ENCODE measurements around the gene NRXN2.

NRXN2 gene

GRCh38 chr11:64743591-64744543 is 20.9 kb upstream of the NRXN2 start, which contains the start of gene RASGRP2:
Gene RASGRP2 (minus strand): TSS chr11:64744142. CDS start chr11:64742866, 1,276 bp downstream.
- peak; percentile 40 for DNase-seq (ENCODE audit: low read depth)

GRCh38 chr11:64742889-64743590 is 20.0 kb upstream of the NRXN2 start:
- peak; percentile 30 for DNase-seq (ENCODE audit: low read depth)

- peak; percentile 21 for DNase-seq (ENCODE audit: low read depth)
Measured at GRCh38 chr11:64742087-64742888, 19.3 kb upstream of the NRXN2 start.

GRCh38 chr11:64741375-64742086 is 18.5 kb upstream of the NRXN2 start:
- DNase-seq (ENCODE audit: low read depth) = no peak

DNA sequence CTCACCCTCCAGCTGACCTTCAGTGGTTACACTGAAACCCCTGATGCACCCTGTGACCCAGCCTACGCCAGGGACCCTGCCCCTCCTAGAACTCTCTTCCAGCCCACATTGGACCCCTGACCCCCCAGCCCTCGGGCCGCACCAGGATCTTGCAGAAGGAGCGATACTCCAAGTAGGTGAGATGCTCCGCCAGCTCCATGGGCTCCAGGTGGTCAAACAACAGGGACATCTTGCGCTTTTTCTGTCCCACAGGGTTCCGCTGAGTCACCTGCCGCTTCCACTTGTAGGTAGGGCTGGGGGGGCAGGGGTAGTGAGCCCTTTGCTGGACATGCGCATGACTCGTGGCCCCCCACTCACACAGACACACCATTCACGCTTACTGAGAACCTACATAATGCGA is 16.9 kb upstream of the NRXN2 start:
- DNase-seq (ENCODE audit: low read depth) = no peak

GRCh38 chr11:64736654-64737053 is 13.7 kb upstream of the NRXN2 start:
- DNase-seq (ENCODE audit: low read depth) = no peak

DNA sequence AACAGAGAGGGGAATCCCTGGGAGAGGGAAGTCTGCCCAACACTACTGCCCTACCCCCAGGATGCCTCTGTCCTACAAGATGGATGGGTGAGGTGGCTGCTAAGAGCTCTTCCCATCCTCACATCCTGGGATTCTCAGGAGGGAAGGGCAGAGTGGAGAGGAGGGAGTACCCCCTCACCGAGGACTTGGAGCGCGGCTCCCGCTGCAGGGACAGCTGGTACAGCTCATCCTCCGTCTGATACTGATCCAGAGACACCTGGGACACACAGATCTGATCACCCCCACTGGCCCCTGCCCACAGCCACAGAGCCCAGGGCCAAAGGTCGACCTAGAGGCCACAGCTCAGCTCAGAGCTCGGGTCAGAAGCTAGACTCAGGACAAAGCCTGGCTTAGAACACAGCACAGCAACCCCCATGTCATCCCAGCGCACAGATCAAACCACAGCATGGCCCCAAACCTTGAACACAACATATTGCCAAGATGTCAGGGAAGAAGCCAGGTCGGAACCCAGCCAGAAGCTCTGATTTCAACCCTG is 12.8 kb upstream of the NRXN2 start:
- no peak for DNase-seq (ENCODE audit: low read depth)

DNA sequence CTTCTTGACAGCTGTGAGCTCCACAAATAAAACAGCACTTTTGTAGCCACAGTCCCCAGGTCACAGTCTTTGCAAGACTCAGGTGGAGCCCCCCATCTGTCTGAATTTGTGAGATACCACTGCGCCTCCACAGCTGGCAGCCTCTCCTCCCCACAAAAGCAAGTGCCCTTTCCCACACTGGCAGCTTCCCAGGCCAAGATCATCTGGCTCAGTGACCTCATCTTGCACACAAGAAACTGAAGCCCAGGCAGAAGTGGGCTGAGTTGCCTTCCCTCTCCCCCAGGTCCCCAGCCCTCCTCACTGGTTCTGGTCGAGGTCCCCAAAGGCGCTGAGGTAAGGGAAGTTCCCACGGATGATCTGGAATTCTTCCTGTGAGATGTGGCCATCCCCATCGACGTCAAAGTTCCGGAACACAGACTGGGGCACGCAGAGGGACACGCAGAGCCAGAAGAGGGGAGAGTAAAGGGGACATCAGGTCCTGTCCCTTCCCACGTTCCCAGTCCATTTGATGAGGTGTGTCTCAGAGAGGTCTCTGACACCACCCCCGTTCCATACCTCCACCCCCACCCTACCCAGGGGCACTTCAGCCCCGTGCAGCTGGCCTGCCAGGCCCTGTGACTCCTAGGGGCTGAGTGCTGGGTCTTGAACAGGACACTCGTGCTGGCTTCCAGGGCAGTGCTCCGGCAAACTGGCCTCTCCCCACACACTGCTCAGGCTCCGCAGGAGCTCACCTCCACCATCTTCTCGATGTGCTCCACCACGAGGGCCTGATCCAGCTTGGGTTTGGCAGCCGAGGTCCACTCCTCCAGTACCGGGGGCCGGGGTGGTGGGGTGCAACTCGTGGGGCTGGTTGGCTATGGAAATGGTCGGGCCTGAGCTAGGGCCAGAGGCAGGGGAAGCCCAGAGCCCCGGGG is 12.1 kb upstream of the NRXN2 start:
- no peak for DNase-seq (ENCODE audit: low read depth)

- DNase-seq (ENCODE audit: low read depth) = no peak
Measured at GRCh38 chr11:64731601-64732000, 8.6 kb upstream of the NRXN2 start.

GRCh38 chr11:64729851-64730382 is 6.9 kb upstream of the NRXN2 start:
- DNase-seq (ENCODE audit: low read depth) = no peak

DNA sequence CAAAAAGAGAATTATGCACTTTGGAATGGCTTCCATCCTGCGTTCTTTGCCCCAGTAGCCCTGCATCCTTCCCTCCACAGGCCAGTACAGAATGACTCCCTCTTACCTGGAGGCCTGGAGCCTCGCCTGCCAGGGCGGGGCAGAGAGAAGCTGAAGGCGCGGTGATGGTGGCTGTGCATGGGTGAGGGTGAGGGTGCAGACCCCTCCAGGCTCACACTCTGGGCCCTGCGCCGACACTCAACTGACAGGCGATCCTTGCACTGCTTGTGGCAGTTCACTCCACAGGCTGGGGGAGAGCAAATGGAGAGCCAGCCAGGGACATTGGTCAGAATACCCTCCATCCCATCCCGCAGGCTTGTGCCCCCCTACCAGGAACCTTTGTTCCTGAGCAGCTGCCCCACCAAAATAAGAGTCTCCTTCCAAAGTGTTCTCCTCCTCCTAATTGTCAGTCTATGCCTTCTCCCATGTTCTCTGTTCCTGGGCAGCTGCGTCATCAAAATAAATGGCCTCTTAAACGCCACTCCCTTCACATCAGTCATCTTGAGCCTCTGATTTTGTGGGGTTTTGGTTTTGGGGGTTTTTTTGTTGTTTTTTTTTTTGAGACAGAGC is 5.9 kb upstream of the NRXN2 start:
- no peak for DNase-seq (ENCODE audit: low read depth)

GRCh38 chr11:64726867-64727530 is 4.0 kb upstream of the NRXN2 start:
- no peak for DNase-seq (ENCODE audit: low read depth)

- DNase-seq (ENCODE audit: low read depth) = no peak
Measured at GRCh38 chr11:64726211-64726641, 3.2 kb upstream of the NRXN2 start.

DNA sequence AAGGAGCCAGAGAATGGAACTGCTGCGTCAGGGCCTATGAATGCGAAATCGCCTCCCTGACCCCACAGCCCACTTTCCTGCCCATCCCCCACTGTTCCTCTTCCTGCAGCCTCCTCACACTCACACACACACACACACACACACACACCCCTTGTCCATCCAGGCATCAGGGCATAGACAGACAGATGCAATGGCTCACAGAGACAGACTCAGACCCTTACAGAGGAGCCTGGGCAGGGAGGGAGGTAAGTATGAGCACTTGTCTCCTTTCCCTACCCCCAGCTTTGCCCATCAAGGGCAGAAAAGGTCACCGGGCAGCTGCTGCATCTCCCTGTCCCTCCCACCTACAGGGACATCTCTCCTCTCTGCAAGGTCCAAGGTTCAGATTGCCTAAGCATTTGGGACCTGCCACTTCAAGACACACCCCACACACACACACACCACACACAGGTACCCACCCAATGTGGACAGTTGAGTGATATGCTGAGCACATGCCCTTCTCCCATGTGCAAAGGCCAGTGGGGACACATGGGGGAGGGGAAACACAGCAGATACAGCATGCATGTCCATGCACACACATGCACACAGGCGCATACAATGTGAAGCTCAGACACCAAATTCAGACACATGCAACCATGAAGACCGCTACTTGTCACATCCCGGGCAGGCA is 2.0 kb upstream of the NRXN2 start:
- no peak for DNase-seq (ENCODE audit: low read depth)

DNA sequence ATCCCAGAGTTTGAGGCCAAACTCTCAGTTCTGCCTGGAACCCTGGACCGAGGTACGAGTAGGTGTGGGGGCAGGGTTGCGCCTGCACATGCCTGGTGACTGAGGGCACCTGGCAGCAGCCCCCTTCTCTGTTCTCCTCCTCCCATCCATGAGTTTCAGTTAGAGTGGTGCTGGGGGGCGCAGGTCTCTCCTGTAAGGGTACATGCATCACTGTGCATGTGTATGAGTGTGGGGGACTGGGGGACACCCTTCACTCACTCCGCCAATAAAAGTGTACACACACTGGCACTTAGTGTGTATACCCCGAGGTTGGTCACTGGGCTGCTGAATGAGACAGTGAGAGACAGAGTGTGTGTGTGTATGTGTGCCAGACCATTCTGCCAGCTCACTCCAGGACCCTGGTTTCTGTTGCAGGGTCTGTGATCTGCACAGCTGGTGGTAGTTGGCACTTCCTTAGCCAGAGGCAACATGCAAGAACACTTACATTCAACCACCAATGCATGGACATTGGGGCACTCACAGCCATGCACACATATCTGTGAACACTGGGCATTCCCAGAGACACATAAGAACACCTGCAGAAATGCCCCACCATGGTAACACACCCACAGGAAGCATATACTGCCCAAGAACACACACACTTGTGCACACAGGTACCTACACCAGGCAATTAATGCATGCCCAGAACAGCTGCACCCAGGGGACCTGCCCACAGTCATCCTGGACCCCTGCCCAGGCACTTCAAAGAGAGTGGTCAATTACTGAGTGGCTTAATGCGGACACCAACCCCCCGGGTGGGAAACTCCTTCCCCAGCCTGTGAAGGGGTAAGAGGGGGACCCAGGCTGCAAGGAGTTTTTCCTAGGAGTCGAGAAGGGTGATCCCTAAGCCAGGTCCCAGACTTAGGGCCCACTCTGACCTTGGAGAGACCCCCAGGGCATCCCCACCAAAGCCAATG is 1.2 kb upstream of the NRXN2 start:
- DNase-seq (ENCODE audit: low read depth) = no peak

DNA sequence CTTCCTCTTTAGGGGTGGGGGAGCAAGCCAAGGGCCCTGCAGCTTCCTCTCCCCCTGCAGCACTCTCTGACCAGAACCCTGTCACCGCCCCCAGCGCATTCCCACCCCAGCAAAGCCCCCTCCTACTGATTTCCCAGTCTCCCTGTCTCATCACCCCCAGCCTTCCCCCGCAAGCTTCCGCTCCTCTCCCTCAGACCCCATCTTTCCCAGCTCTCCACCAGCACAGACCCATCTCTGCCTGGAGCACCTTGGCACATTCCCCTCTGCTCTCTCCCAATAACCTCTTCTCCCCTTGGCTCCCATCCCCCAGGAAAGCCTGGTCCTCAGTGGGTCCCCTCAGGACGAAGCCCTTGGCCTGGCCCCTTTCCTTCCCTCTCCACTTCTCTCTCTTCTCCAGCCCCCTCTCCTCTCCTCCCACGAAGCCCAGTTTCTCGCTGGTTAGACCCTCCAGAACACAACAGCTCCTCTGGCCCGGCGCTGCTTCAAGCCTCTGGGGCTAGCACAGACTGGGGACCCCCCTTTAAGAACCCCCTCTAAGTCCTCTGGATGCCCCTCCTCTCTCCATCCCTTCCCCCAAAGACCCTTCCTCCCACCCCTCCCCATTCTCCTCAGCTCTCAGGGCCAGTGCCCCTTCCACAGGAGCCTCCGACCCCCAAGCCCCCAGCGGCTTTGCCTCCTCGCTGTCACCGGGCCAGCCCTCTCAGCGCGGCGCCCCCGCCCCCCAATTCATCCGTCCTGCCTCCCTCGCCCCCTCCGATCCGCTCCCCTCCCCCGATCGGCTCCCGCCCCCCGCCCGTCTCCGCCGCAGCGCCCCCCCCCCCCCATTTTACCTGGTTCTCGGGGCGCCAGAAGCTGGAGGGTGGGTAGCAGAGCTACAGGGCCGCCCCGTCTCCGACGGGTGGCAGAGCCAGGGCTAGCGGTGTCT is 594 bp downstream of the NRXN2 start:
- DNase-seq (ENCODE audit: low read depth) = no peak
